Right kidney (tissue), 1 donor: Measurements from ENCODE around the gene AGAP1.

Source experiments
- DNase-seq: peaks from one replicate; pipeline ENCODE4 v3.0.0-alpha.2; 2016

The AGAP1 gene

GRCh38 chr2:236008857-236009256 is 515.0 kb downstream of the AGAP1 start:
- no peak for DNase-seq

- no peak for DNase-seq
Observed at GRCh38 chr2:236010920-236011685, 517.3 kb downstream of the AGAP1 start.

DNA sequence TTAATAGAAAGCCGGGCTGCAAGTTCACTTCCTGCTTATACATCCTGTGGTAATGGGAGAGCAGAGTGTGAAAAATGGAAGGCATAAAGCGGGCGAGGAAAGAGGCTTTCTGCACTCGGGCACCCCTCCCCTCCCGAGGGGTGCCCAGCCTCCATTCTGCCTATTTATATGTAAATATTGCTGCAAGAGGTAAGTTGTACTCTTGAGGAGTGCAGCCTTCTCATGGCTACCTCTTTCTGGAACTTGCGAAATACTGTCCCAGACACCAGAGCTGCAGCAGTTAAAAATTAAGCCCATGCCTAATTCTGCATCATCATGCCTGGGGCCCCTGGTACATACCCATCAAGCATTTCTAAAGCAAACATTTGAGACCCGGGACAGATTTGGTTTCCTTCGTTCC is 518.3 kb downstream of the AGAP1 start:
- DNase-seq, result no peak

DNA sequence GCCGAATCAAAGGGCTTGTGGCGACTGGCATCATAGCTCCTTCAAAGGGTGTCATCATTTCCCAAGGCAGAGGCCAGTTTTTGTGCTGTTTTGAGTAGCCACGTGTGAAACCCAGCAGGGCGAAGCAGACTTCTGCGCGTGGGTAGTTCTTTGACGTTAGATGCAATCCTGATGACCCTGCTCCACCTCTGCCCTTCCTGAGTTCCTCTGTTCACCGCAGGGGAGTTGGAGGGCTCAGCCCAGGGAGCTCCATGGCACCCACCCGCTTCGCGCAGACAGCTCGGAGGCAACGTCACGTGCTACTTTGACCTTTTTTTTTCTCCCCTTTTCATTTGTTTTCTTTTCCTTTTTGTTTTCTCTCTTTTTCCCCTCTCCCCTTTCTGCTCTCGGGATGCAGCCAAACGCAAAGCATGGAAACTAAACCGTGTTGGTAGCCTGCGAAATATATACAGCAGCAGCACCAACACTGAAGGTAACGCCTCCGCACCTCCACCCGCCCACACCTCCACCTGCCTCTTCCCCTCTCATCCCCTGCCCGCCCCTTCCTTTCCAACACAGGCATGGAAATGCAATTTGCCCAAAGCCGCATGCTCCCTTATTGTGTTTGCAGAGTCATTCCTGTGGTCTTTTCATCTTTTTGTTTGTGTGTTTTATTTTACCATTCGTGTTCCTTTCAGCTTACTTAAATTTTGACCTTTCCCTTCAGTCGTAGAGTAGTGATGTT is 520.7 kb downstream of the AGAP1 start:
- DNase-seq, result no peak

GRCh38 chr2:236015171-236015570 is 521.3 kb downstream of the AGAP1 start:
- DNase-seq, result no peak

DNA sequence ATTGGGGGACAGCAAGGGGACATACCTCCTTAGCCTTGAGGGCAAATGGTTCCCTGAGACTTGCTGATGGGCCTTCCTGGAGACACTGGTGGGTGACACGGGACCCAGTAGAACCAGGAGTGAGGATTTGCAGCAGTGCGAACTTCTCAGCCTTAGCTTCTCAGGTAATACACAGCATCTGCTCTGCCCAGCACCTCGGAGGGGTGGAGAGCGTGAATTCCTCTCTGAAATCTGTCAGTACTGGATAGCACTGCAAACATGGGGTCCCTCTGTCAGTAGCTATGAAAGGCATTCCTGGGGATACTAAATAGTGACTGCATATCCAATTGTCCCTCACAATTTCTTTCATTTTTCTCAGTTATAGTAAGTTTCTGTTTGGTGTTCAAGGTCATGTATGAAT is 522.7 kb downstream of the AGAP1 start:
- DNase-seq, result no peak

DNA sequence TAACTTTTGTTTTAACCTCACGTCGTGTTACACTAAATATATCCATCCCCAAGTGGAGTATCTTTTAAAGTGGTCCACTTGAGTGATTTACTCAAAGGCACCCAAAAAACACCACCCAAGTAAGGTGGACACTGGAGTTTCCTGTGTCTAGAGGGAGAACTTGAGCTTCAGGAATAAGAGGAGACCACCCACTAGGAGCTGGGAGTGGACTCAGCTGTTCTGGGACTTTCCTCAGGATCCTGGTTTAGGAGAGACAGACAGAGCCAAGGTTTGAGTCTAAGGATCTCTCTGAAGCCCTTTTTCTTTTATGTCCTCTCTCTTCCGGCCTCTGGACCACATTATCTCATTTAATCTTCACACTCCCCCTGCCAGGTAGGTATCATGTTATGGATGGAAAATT is 523.6 kb downstream of the AGAP1 start:
- no peak for DNase-seq

GRCh38 chr2:236019434-236019833 is 525.6 kb downstream of the AGAP1 start:
- no peak for DNase-seq

GRCh38 chr2:236021499-236022057 is 527.7 kb downstream of the AGAP1 start:
- no peak for DNase-seq

- DNase-seq, result no peak
Observed at GRCh38 chr2:236022128-236022527, 528.3 kb downstream of the AGAP1 start.

GRCh38 chr2:236025892-236026291 is 532.0 kb downstream of the AGAP1 start:
- no peak for DNase-seq

DNA sequence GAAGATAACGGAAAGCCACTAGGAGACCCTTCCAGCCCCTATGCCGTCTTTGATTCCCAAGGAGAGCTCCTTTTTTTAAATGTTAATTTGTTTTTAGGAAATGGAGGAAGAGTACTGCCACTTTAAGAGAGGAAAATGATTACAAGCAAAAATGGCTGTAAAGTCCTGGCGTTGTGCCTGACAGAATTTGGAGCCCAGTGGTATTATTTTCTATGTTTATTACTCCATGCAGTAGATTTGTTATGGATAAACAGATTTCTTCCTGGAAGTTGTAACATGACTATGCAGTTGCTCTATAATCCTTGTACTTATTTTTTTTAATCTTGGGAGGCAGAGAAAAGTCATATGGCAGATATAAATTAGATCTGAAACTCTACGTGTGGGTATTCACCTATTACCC is 533.0 kb downstream of the AGAP1 start:
- no peak for DNase-seq

GRCh38 chr2:236028066-236028465 is 534.2 kb downstream of the AGAP1 start:
- no peak for DNase-seq

GRCh38 chr2:236033462-236033861 is 539.6 kb downstream of the AGAP1 start:
- no peak for DNase-seq

DNA sequence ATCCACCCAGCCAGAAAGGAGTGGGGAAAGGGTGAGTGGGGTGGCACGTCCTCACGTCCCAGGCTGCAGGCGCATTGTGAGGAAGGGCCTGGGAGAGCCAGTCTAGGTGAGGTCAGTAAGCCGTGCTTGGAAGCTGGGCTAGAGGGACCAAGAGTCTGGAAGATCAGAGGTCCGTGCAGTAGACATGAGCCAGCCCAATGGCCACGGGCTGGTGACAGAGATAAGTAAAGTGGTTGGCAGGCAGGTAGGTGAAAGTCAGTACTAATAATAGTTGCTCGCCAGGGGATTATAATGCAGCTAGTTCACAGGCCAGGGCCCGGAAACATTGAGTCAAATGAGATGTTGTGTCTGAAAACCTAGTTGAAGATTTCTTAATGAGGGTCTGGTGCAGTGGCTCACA is 541.1 kb downstream of the AGAP1 start:
- no peak for DNase-seq

GRCh38 chr2:236036045-236036444 is 542.2 kb downstream of the AGAP1 start:
- DNase-seq, result no peak

DNA sequence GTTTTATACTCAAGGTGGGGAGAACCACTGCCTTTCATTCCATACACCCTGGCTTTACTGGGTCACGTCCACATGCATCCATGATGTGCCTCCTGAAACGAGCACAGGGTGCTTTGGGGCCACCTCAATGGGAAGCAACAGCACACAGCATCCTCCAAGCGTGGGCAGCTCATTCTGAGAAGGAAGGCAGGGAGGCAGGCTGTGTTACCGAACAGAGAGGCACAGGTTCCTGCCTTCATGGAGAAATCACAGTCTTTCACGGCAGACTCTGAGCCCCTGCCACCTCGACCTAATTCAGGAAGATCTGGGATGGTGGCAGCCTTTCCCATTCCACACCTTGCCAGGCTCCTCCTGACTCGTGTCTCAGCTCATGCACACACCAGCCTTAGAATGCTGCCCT is 544.3 kb downstream of the AGAP1 start:
- DNase-seq, result no peak

GRCh38 chr2:236040600-236041328 is 546.9 kb downstream of the AGAP1 start:
- DNase-seq, result no peak

DNA sequence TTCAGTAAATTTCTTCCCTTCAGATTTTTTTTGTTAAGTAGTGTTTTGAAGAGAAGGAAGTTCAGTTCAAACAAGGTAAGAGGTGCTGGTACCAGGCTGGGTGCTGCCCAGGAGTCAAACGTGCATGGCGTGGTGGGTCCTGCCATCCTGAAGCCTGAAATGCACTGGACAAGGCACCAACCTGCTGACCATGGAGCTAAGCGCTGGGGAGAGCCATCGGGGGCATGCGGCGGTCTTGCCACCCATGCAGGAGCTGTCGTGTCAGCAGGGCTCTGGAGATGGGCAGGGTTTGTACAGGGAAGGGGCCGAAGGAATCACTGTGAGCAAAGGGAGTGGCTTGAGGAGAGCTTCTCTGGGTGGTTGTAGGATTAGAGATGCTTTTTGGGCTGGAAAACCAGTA is 547.8 kb downstream of the AGAP1 start:
- DNase-seq, result no peak

GRCh38 chr2:236042087-236042486 is 548.2 kb downstream of the AGAP1 start:
- no peak for DNase-seq

DNA sequence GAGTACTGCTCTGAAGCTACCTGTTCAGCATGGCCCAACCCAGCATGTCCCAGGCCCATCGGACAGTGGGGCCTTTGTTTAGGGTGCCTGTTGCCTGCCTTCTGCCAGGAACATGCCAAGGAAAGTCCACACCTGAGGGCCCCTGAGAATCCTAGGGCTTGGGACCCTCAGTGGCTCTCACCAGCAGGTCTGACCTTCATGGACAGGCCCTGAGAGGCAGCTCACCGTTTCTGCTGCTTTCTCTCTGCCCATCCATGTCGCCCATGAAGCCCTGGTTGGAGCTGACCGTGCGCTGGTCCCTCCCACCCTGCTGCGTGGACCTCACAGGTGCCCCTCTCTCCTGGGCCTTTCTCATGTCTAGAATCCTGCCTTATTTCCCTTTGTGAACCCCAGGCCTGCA is 550.3 kb downstream of the AGAP1 start:
- no peak for DNase-seq

GRCh38 chr2:236045251-236046235 is 551.7 kb downstream of the AGAP1 start:
- no peak for DNase-seq
